BLaER1 treated with 17β-estradiol and CSF1 and Interleukin-3, amounts not matched to agents 10 nM and 100 nM (cell line): ENCODE measurements around the gene TP73.

ENCODE experiments used
- H3K27ac ChIP-seq, 11 experiments: shearing (Covaris generic); formaldehyde crosslinking; 2 replicates each; pipeline ENCODE4 v1.8.1; 2022
- H3K27me3 ChIP-seq, 11 experiments: shearing (Covaris generic); formaldehyde crosslinking; 2 replicates each; pipeline ENCODE4 v1.8.1; 2022
- H3K36me3 ChIP-seq, 11 experiments: shearing (Covaris generic); formaldehyde crosslinking; 2 replicates each; pipeline ENCODE4 v1.8.1; 2022
- H3K4me1 ChIP-seq, 10 experiments: shearing (Covaris generic); formaldehyde crosslinking; 2 replicates each; pipeline ENCODE4 v1.8.1; 2022
- H3K4me2 ChIP-seq, 11 experiments: shearing (Covaris generic); formaldehyde crosslinking; 2 replicates each; pipeline ENCODE4 v1.8.1; 2022
- H3K4me3 ChIP-seq, 10 experiments: shearing (Covaris generic); formaldehyde crosslinking; 2 replicates each; pipeline ENCODE4 v1.8.1; 2022
- H3K9ac ChIP-seq, 11 experiments: shearing (Covaris generic); formaldehyde crosslinking; 2 replicates each; pipeline ENCODE4 v1.8.1; 2022
- H3K9me3 ChIP-seq, 11 experiments: shearing (Covaris generic); formaldehyde crosslinking; replicated peaks in 1 of 11; 2 replicates each; pipeline ENCODE4 v1.8.1; 2022
- H4K20me1 ChIP-seq, 11 experiments: shearing (Covaris generic); formaldehyde crosslinking; 2 replicates each; pipeline ENCODE4 v1.8.1; 2022
- Cebpa-rat ChIP-seq, 11 experiments: shearing (Covaris generic); IDR thresholded peaks; 2 replicates each; pipeline ENCODE4 v1.8.1; 2022

The TP73 gene

GRCh38 chr1:3650248-3651025 is 1.9 kb upstream of the TP73 start:
- Histone ChIP-seq H3K27ac (no peak overlapping the region), H3K4me3 (peak overlapping the region in 9 of 10 experiments; percentile 88 to 100 (median 98); a peak in 14 of 20 replicates), H3K9ac (no peak overlapping the region; a peak in 1 of 22 replicates), H3K4me2 (peak overlapping the region; percentile 30 to 99 (median 99); a peak in 17 of 22 replicates), H3K27me3 (peaks cover 51 to 55% (median 54%) of the 10 kb centered on the region in 11 experiments), H3K36me3 (peaks cover 20 to 30% (median 22%) of the 10 kb centered on the region in 11 experiments), H3K9me3 (peaks cover 0 to 13% (median 10%) of the 10 kb centered on the region in 11 experiments; a peak in 12 of 22 replicates), H3K4me1 (peaks cover 23 to 43% (median 28%) of the 10 kb centered on the region in 10 experiments), H4K20me1 (peaks cover 0 to 6% (median 0%) of the 10 kb centered on the region in 11 experiments; a peak in 2 of 22 replicates)
- TF ChIP-seq Cebpa-rat (IDR thresholded peaks at IDR 0.05): no peak

GRCh38 chr1:3651026-3651929 is 1.0 kb upstream of the TP73 start:
- peaks cover 23 to 38% (median 27%) of the 10 kb centered on the region in 10 experiments for H3K4me1 ChIP-seq
- peaks cover 0 to 6% (median 0%) of the 10 kb centered on the region in 11 experiments; a peak in 2 of 22 replicates for H4K20me1 ChIP-seq
- no peak overlapping the region for H3K9ac ChIP-seq
- H3K4me3 ChIP-seq: no peak overlapping the region
- H3K27ac ChIP-seq: no peak overlapping the region
- peaks cover 0 to 13% (median 10%) of the 10 kb centered on the region in 11 experiments; a peak in 12 of 22 replicates for H3K9me3 ChIP-seq
- no peak for TF ChIP-seq Cebpa-rat (IDR thresholded peaks at IDR 0.05)
- peaks cover 12 to 22% (median 14%) of the 10 kb centered on the region in 11 experiments for H3K36me3 ChIP-seq
- peaks cover 51 to 61% (median 55%) of the 10 kb centered on the region in 11 experiments for H3K27me3 ChIP-seq
- H3K4me2 ChIP-seq: no peak overlapping the region

- Histone ChIP-seq H3K4me1 (peaks cover 17 to 30% (median 22%) of the 10 kb centered on the region in 10 experiments), H3K27ac (no peak overlapping the region), H3K4me2 (peak overlapping the region in 2 of 11 experiments; percentile 5 to 28; a peak in 2 of 22 replicates), H3K27me3 (peaks cover 51 to 75% (median 57%) of the 10 kb centered on the region in 11 experiments), H3K36me3 (peaks cover 0 to 7% (median under 1%) of the 10 kb centered on the region in 11 experiments; a peak in 6 of 22 replicates), H3K9me3 (peaks cover 0 to 13% (median 10%) of the 10 kb centered on the region in 11 experiments; a peak in 12 of 22 replicates), H3K9ac (no peak overlapping the region), H3K4me3 (peak overlapping the region in 1 of 10 experiments; percentile 7; a peak in 2 of 20 replicates), H4K20me1 (peaks cover 0 to 6% (median 0%) of the 10 kb centered on the region in 11 experiments; a peak in 2 of 22 replicates)
- no peak for TF ChIP-seq Cebpa-rat (IDR thresholded peaks at IDR 0.05)
These were observed 401 bp downstream of the TP73 start for GRCh38 chr1:3652548-3653285.

- no peak for TF ChIP-seq Cebpa-rat (IDR thresholded peaks at IDR 0.05)
- Histone ChIP-seq H3K4me3 (no peak overlapping the region), H3K9me3 (peaks cover 0 to 13% (median 10%) of the 10 kb centered on the region in 11 experiments; a peak in 12 of 22 replicates), H4K20me1 (peaks cover 0 to 6% (median 0%) of the 10 kb centered on the region in 11 experiments; a peak in 2 of 22 replicates), H3K9ac (no peak overlapping the region), H3K27ac (no peak overlapping the region), H3K27me3 (peaks cover 51 to 78% (median 60%) of the 10 kb centered on the region in 11 experiments), H3K36me3 (0 out of 22 replicates have a peak, but pooled peaks cover 0 to 2% (median 0%) of the 10 kb centered on the region in 11 experiments), H3K4me2 (no peak overlapping the region), H3K4me1 (peaks cover 11 to 25% (median 20%) of the 10 kb centered on the region in 10 experiments)
These were observed 936 bp downstream of the TP73 start for GRCh38 chr1:3653286-3653618.

GRCh38 chr1:3654549-3655281 is 2.4 kb downstream of the TP73 start:
- Histone ChIP-seq H3K27ac (no peak overlapping the region), H3K4me1 (peaks cover 0 to 13% (median 9%) of the 10 kb centered on the region in 10 experiments; a peak in 6 of 20 replicates), H4K20me1 (peaks cover 0 to 6% (median 0%) of the 10 kb centered on the region in 11 experiments; a peak in 2 of 22 replicates), H3K9me3 (peaks cover 0 to 13% (median 10%) of the 10 kb centered on the region in 11 experiments; a peak in 12 of 22 replicates), H3K27me3 (peaks cover 51 to 78% (median 61%) of the 10 kb centered on the region in 11 experiments), H3K9ac (no peak overlapping the region), H3K36me3 (no peaks in the 10 kb centered on the region), H3K4me3 (no peak overlapping the region), H3K4me2 (no peak overlapping the region)
- TF ChIP-seq Cebpa-rat (IDR thresholded peaks at IDR 0.05): no peak

- Histone ChIP-seq H3K27me3 (peaks cover 35 to 62% (median 45%) of the 10 kb centered on the region in 11 experiments), H3K4me2 (no peak overlapping the region), H3K4me3 (no peak overlapping the region), H3K36me3 (no peaks in the 10 kb centered on the region), H3K4me1 (peaks cover 0 to 12% (median 5%) of the 10 kb centered on the region in 10 experiments; a peak in 4 of 20 replicates), H3K9me3 (peaks cover 0 to 1% (median 0%) of the 10 kb centered on the region in 11 experiments; a peak in 5 of 22 replicates), H3K9ac (no peak overlapping the region), H3K27ac (no peak overlapping the region), H4K20me1 (peaks cover 0 to 6% (median 0%) of the 10 kb centered on the region in 11 experiments; a peak in 2 of 22 replicates)
- TF ChIP-seq Cebpa-rat (IDR thresholded peaks at IDR 0.05): no peak
These were observed 4.3 kb downstream of the TP73 start for GRCh38 chr1:3656450-3657095.

- TF ChIP-seq Cebpa-rat (IDR thresholded peaks at IDR 0.05): no peak
- no peak overlapping the region for H3K27ac ChIP-seq
- H3K4me3 ChIP-seq: no peak overlapping the region
- H4K20me1 ChIP-seq: peaks cover 0 to 6% (median 0%) of the 10 kb centered on the region in 11 experiments; a peak in 2 of 22 replicates
- H3K9ac ChIP-seq: no peak overlapping the region
- H3K9me3 ChIP-seq: no peaks in the 10 kb centered on the region
- no peaks in the 10 kb centered on the region for H3K36me3 ChIP-seq
- peaks cover 0 to 11% (median 6%) of the 10 kb centered on the region in 10 experiments; a peak in 4 of 20 replicates for H3K4me1 ChIP-seq
- peaks cover 30 to 57% (median 40%) of the 10 kb centered on the region in 11 experiments for H3K27me3 ChIP-seq
- H3K4me2 ChIP-seq: no peak overlapping the region
These were observed 4.8 kb downstream of the TP73 start for GRCh38 chr1:3657096-3657475.
